ENCODE data around the gene NEDD4L.

Gene NEDD4L

DNA sequence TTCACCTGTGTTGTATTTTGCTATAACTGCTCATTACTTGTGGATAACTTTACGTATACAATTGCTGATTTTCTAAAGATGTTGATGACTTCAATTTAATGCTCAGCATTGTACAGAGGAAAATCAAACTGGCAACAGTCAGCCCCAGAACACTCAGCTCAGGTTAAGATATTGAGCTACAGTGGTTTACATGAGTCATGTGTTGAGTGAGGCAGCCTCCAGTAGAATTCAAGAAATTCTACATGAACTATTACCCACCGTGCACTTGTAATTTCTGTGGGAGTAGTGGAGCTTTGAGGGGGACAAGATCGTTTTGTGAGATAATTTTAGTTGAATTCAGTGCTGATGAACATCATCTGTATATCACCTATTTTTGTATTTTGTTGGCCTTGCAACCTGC lies 292.6 kb downstream of the NEDD4L start:
- Histone ChIP-seq H4K20me1 (ENCODE audit: low read depth, low read length) (no peaks in the 10 kb centered on the region), H3K27me3 (ENCODE audit: low read length) (no peaks in the 10 kb centered on the region), H2AFZ (ENCODE audit: low read depth, low read length, severe bottlenecking) (no peak overlapping the region), H3K4me2 (ENCODE audit: low read depth, low read length, poor library complexity, severe bottlenecking) (no peak overlapping the region), H3K9me2 (replicated peaks; ENCODE audit: insufficient read depth, low read length) (no peaks in the 10 kb centered on the region), H3K9me3 (ENCODE audit: insufficient read depth, low read length) (no peaks in the 10 kb centered on the region), H3K27ac (ENCODE audit: low read depth, low read length) (no peak overlapping the region), H3K9ac (ENCODE audit: low read length) (no peak overlapping the region), H3K4me3 (ENCODE audit: insufficient read depth, low read length, poor library complexity, severe bottlenecking) (no peak overlapping the region), H3F3A (ENCODE audit: insufficient read depth) (no peaks in the 10 kb centered on the region), H3K79me2 (ENCODE audit: insufficient read depth, low read length) (no peaks in the 10 kb centered on the region), H3K36me3 (ENCODE audit: low read length) (no peaks in the 10 kb centered on the region)
- no peak for TF ChIP-seq EZH2phosphoT487 (conservative IDR thresholded peaks at IDR 0.05; ENCODE audit: low read length)
- TF ChIP-seq, protein P1, sequence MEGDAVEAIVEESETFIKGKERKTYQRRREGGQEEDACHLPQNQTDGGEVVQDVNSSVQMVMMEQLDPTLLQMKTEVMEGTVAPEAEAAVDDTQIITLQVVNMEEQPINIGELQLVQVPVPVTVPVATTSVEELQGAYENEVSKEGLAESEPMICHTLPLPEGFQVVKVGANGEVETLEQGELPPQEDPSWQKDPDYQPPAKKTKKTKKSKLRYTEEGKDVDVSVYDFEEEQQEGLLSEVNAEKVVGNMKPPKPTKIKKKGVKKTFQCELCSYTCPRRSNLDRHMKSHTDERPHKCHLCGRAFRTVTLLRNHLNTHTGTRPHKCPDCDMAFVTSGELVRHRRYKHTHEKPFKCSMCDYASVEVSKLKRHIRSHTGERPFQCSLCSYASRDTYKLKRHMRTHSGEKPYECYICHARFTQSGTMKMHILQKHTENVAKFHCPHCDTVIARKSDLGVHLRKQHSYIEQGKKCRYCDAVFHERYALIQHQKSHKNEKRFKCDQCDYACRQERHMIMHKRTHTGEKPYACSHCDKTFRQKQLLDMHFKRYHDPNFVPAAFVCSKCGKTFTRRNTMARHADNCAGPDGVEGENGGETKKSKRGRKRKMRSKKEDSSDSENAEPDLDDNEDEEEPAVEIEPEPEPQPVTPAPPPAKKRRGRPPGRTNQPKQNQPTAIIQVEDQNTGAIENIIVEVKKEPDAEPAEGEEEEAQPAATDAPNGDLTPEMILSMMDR (IDR thresholded peaks at IDR 0.05; ENCODE audit: insufficient read depth, low read length, poor library complexity, severe bottlenecking) = no peak

DNA sequence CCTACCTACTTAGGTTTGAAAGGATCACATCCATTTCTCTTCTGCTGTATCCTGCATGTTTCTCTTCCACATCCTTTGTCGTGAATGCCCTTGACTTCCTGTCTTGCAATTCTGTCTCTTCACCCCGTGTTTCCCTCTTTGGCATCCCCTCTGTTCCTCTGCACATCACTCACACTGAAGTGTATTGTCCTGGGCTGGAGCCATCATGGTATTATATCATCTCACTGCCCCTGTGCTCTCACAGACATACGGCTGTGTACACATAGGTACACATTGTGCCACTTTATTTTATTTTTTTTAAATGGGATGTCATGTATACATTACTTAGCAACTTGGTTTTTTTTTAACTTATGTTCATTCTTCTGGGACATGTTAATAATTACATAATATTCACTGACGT lies 293.3 kb downstream of the NEDD4L start:
- Histone ChIP-seq H3K9ac (ENCODE audit: low read length) (no peak overlapping the region), H2AFZ (ENCODE audit: low read depth, low read length, severe bottlenecking) (no peak overlapping the region), H3F3A (ENCODE audit: insufficient read depth) (no peaks in the 10 kb centered on the region), H3K36me3 (ENCODE audit: low read length) (no peaks in the 10 kb centered on the region), H3K4me2 (ENCODE audit: low read depth, low read length, poor library complexity, severe bottlenecking) (no peak overlapping the region), H3K79me2 (ENCODE audit: insufficient read depth, low read length) (no peaks in the 10 kb centered on the region), H3K27ac (ENCODE audit: low read depth, low read length) (no peak overlapping the region), H3K27me3 (ENCODE audit: low read length) (no peaks in the 10 kb centered on the region), H3K4me3 (ENCODE audit: insufficient read depth, low read length, poor library complexity, severe bottlenecking) (no peak overlapping the region), H4K20me1 (ENCODE audit: low read depth, low read length) (no peaks in the 10 kb centered on the region), H3K9me2 (replicated peaks; ENCODE audit: insufficient read depth, low read length) (no peaks in the 10 kb centered on the region), H3K9me3 (ENCODE audit: insufficient read depth, low read length) (no peaks in the 10 kb centered on the region)
- no peak for TF ChIP-seq EZH2phosphoT487 (conservative IDR thresholded peaks at IDR 0.05; ENCODE audit: low read length)
- TF ChIP-seq, protein P1 (IDR thresholded peaks at IDR 0.05; ENCODE audit: insufficient read depth, low read length, poor library complexity, severe bottlenecking) = no peak

DNA sequence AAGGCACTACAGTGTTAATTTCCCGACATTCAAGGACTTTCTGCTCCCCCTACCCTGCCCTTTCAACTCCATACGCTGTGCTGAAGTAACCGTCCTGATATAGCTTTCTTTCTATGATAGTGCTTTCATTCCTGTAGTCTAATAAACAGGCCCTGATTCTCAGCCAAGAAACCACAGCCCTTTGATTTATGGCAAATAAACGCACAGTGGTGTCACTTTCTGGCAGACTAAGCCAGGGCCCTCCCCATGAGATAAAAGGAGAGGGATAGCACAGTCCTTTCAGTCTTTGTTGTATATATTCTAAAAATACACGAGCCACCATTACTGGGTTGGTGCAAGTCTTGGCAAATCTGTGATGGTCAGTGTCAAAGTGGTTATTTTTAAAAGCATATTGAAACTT lies 293.7 kb downstream of the NEDD4L start:
- TF ChIP-seq, protein P1 (IDR thresholded peaks at IDR 0.05; ENCODE audit: insufficient read depth, low read length, poor library complexity, severe bottlenecking) = no peak
- TF ChIP-seq EZH2phosphoT487 (conservative IDR thresholded peaks at IDR 0.05; ENCODE audit: low read length) = no peak
- Histone ChIP-seq H3K9me2 (replicated peaks; ENCODE audit: insufficient read depth, low read length) (no peaks in the 10 kb centered on the region), H3K9ac (ENCODE audit: low read length) (no peak overlapping the region), H4K20me1 (ENCODE audit: low read depth, low read length) (no peaks in the 10 kb centered on the region), H3K4me2 (ENCODE audit: low read depth, low read length, poor library complexity, severe bottlenecking) (no peak overlapping the region), H3K9me3 (ENCODE audit: insufficient read depth, low read length) (no peaks in the 10 kb centered on the region), H3K27me3 (ENCODE audit: low read length) (no peaks in the 10 kb centered on the region), H3F3A (ENCODE audit: insufficient read depth) (no peaks in the 10 kb centered on the region), H3K79me2 (ENCODE audit: insufficient read depth, low read length) (no peaks in the 10 kb centered on the region), H3K27ac (ENCODE audit: low read depth, low read length) (no peak overlapping the region), H3K36me3 (ENCODE audit: low read length) (no peaks in the 10 kb centered on the region), H3K4me3 (ENCODE audit: insufficient read depth, low read length, poor library complexity, severe bottlenecking) (no peak overlapping the region), H2AFZ (ENCODE audit: low read depth, low read length, severe bottlenecking) (no peak overlapping the region)
